K562 (cell line): ENCODE data around the gene RGN. TPM values are rescaled to one million over a fixed set of nuclear protein-coding genes. Genes with fewer than 3 reads are reported as not detected.

Experiments used
- BRD9 ChIP-seq: fragments of 450-650 bp; IDR thresholded peaks from 2 replicates; pipeline ENCODE4 v1.6.1; 2018; ENCODE audit warnings: low read depth; ENCODE audit not compliant: partially characterized antibody
- BRF1 ChIP-seq: IDR thresholded peaks from 3 replicates; pipeline ENCODE4 v1.6.1; 2011; ENCODE audit warnings: borderline replicate concordance, mild to moderate bottlenecking; ENCODE audit not compliant: insufficient read length; ENCODE audit errors: extremely low read depth
- CEBPB ChIP-seq: fragments of 450-650 bp; IDR thresholded peaks from 2 replicates; pipeline ENCODE4 v1.6.1; 2016; ENCODE audit warnings: missing genetic modification characterization, missing compliant biosample characterization
- CTBP1 ChIP-seq: fragments of 450-650 bp; IDR thresholded peaks from 2 replicates; pipeline ENCODE4 v1.6.1; 2016; ENCODE audit warnings: borderline replicate concordance
- HCFC1 ChIP-seq: IDR thresholded peaks from 2 replicates; pipeline ENCODE4 v1.6.1; 2012; ENCODE audit warnings: low read depth, low read length, improper control_type of control experiment
- ILK ChIP-seq: fragments of 450-650 bp; IDR thresholded peaks from 2 replicates; pipeline ENCODE4 v1.6.1; 2016; ENCODE audit warnings: missing genetic modification characterization, low read depth, mild to moderate bottlenecking, missing compliant biosample characterization, moderate library complexity, borderline replicate concordance
- NR2C1 ChIP-seq, 2 experiments: fragments of 450-650 bp; IDR thresholded peaks; 2 replicates each; pipeline ENCODE4 v1.6.1; 2017; ENCODE audit warnings: mild to moderate bottlenecking in 2 of 2, antibody characterized with exemption in 1 of 2, inconsistent platforms in 1 of 2, missing compliant biosample characterization in 1 of 2, missing genetic modification characterization in 1 of 2
- PATZ1 ChIP-seq: fragments of 250-450 bp; sonication (Bioruptor Pico); IDR thresholded peaks from 2 replicates; pipeline ENCODE4 v1.5.0; 2020; ENCODE audit warnings: mild to moderate bottlenecking, borderline replicate concordance
- SAP30 ChIP-seq: fragments of 200-600 bp; sonication (generic); IDR thresholded peaks from 2 replicates; pipeline ENCODE4 v1.6.1; 2012; ENCODE audit warnings: borderline replicate concordance, low read depth, mild to moderate bottlenecking, moderate library complexity, low read length, control low read depth, inconsistent platforms; ENCODE audit not compliant: insufficient read depth, poor library complexity, severe bottlenecking
- polyA plus RNA-seq, 8 experiments: library from polyadenylated mRNA; depleted of rRNA in 4 of 8; stranded (reverse) in 5 of 8; unstranded in 3 of 8; fragments of >200 nt; fragmentation: Nextera tagmentation in 2 of 8; fragmentation: Illumina TruSeq in 1 of 8; extraction: Ambion mirVana in 2 of 8; extraction: Trizol in 1 of 8; gene quantifications; 2 replicates each; pipeline versions ENCODE4 v1.2.1 to v1.2.3, GENCODE V29; 2011 to 2014; ENCODE audit warnings: inconsistent platforms in 1 of 8, missing spikeins in 1 of 8
- total RNA-seq, 7 experiments: library from RNA; depleted of rRNA in 6 of 7; stranded (reverse); fragments of >200 nt in 6 of 7; fragmentation: Illumina TruSeq in 2 of 7; extraction: Trizol in 2 of 7; gene quantifications; 2 replicates each; pipeline versions ENCODE4 v1.2.1 to v1.2.3, GENCODE V29; 2011 to 2021; ENCODE audit warnings: low replicate concordance in 1 of 7
- TF ChIP-seq, protein P1 (sequence below): fragments of 250-450 bp; sonication (Bioruptor Pico); IDR thresholded peaks from 2 replicates; pipeline ENCODE4 v1.5.0; 2021; ENCODE audit warnings: mild to moderate bottlenecking, borderline replicate concordance
- TF ChIP-seq, protein P2 (sequence below): IDR thresholded peaks from 2 replicates; pipeline ENCODE4 v1.6.1; 2012; ENCODE audit warnings: low read depth, low read length, improper control_type of control experiment, borderline replicate concordance

The RGN gene
- total and polyA plus RNA-seq, 9 of the 15 experiments (the other 6 are each of a cell fraction or from before 2014, with no cell fraction given), result not detected

DNA sequence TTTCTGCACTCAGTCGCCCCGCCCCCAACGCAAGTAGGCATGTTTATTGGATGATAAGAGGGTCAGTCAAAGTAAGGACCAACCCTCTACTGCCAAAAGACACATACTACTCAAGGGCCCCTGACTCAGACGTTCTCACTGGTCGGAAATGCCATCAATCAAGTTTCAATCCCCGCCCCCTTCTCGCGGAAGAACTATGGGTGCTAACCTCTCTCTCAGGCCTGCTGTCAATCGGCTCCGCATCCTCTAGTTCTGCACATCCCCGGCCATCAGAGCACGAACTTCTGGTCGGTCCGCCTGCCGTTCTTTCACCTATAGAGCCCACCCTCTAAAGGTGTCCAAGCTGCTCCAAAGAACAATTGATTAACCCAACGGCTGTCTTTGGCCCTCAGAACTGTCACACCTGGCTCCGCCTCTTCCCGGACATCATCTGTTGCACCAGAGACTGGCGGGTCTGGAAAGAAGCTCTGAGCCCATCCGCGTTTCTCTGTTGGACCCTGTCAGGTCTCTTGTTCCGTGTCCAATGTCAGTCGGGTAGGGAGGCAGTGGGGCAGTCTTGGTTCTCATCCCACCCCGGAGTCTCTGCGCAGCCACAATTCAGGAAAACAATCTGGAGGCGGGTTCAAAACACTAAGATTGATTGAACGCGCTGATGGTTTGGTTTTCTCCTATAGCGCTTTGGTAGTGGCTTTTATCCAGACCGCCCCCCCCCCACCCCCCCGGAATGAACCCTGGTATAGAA, 51.1 kb downstream of the RGN start (continued):
- TF ChIP-seq, protein P1, sequence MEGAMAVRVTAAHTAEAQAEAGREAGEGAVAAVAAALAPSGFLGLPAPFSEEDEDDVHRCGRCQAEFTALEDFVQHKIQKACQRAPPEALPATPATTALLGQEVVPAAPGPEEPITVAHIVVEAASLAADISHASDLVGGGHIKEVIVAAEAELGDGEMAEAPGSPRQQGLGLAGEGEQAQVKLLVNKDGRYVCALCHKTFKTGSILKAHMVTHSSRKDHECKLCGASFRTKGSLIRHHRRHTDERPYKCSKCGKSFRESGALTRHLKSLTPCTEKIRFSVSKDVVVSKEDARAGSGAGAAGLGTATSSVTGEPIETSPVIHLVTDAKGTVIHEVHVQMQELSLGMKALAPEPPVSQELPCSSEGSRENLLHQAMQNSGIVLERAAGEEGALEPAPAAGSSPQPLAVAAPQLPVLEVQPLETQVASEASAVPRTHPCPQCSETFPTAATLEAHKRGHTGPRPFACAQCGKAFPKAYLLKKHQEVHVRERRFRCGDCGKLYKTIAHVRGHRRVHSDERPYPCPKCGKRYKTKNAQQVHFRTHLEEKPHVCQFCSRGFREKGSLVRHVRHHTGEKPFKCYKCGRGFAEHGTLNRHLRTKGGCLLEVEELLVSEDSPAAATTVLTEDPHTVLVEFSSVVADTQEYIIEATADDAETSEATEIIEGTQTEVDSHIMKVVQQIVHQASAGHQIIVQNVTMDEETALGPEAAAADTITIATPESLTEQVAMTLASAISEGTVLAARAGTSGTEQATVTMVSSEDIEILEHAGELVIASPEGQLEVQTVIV (CRISPR knock-in tag), result no peak
- peak; percentile 31; the same call in 1 of the 2 replicates for TF ChIP-seq CEBPB (tag)
- TF ChIP-seq NR2C1 (IDR thresholded peaks at IDR 0.05), result no peak
- TF ChIP-seq NR2C1 (tag; IDR thresholded peaks at IDR 0.05), result 0 out of 2 replicates have a peak, but pooled peaks have one; percentile 47
- TF ChIP-seq BRD9, result peak; percentile 77
- peak; percentile 38 for TF ChIP-seq SAP30
- no peak for TF ChIP-seq HCFC1
- TF ChIP-seq ILK (tag), result no peak
- TF ChIP-seq PATZ1 (CRISPR knock-in tag), result no peak
- peak; percentile 52 for TF ChIP-seq CTBP1
- TF ChIP-seq, protein P2, sequence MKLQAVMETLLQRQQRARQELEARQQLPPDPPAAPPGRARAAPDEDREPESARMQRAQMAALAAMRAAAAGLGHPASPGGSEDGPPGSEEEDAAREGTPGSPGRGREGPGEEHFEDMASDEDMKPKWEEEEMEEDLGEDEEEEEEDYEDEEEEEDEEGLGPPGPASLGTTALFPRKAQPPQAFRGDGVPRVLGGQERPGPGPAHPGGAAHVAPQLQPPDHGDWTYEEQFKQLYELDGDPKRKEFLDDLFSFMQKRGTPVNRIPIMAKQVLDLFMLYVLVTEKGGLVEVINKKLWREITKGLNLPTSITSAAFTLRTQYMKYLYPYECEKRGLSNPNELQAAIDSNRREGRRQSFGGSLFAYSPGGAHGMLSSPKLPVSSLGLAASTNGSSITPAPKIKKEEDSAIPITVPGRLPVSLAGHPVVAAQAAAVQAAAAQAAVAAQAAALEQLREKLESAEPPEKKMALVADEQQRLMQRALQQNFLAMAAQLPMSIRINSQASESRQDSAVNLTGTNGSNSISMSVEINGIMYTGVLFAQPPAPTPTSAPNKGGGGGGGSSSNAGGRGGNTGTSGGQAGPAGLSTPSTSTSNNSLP, result 0 out of 2 replicates have a peak, but pooled peaks have one; percentile 29
- TF ChIP-seq BRF1, result no peak
